Breast epithelium (tissue), 3 donors: ENCODE measurements around the gene ATG9B.

Source experiments
- CTCF ChIP-seq, 3 donors: fragments of 450-650 bp; IDR thresholded peaks; one replicate each; pipeline ENCODE4 v1.5.1; 2016 to 2017; ENCODE audit warnings: antibody characterized with exemption in 3 of 3, mild to moderate bottlenecking in 3 of 3, moderate library complexity in 3 of 3
- POLR2A ChIP-seq: fragments of 450-650 bp; IDR thresholded peaks from one replicate; pipeline ENCODE4 v1.6.1; 2016; ENCODE audit warnings: antibody characterized with exemption, mild to moderate bottlenecking, moderate library complexity

- TF ChIP-seq CTCF (IDR thresholded peaks at IDR 0.05) (no peak), POLR2A (no peak)
These were observed 41.9 kb downstream of the ATG9B start for GRCh38 chr7:150982351-150982750.
